Right atrium auricular region (tissue), 2 donors: Measurements from ENCODE around the gene SLC8A2. TPM values are rescaled to one million over a fixed set of nuclear protein-coding genes. Genes with fewer than 3 reads are reported as not detected.

Experiments used
- DNase-seq: peaks from one replicate; pipeline ENCODE4 v3.0.0-alpha.2; 2019; ENCODE audit warnings: low spot score
- H3K27ac ChIP-seq, 2 donors: fragments of 200-600 bp; sonication (generic); 1 replicate in 1 of 2; 2 replicates in 1 of 2; pipeline ENCODE4 v1.5.1; 2016 to 2019
- H3K27me3 ChIP-seq, 2 donors: fragments of 200-600 bp; sonication (generic); one replicate each; pipeline versions ENCODE4 v1.5.1 to v1.6.0; 2017 to 2019
- H3K36me3 ChIP-seq: fragments of 200-600 bp; sonication (generic); one replicate; pipeline ENCODE4 v1.5.1; 2016
- H3K4me1 ChIP-seq, 2 donors: fragments of 200-600 bp; sonication (generic); one replicate each; pipeline versions ENCODE4 v1.5.1 to v1.6.0; 2017 to 2019
- H3K4me3 ChIP-seq, 2 donors: fragments of 200-600 bp; sonication (generic); 1 replicate in 1 of 2; 2 replicates in 1 of 2; pipeline ENCODE4 v1.5.1; 2017 to 2019; ENCODE audit warnings: mild to moderate bottlenecking in 1 of 2, moderate library complexity in 1 of 2
- H3K9me3 ChIP-seq, 2 donors: fragments of 200-600 bp; sonication (generic); one replicate each; pipeline ENCODE4 v1.5.1; 2019
- total RNA-seq, 2 donors: library from RNA; depleted of rRNA; stranded (reverse); fragments of >200 nt; gene quantifications; one replicate each; pipeline ENCODE4 v1.1.0, GENCODE V29; 2016
- TF ChIP-seq, protein P1 (sequence below), 2 donors: fragments of 200-600 bp; sonication (generic); IDR thresholded peaks; one replicate each; pipeline ENCODE4 v1.5.1; 2019; ENCODE audit warnings: antibody characterized with exemption in 2 of 2

SLC8A2 gene
- total RNA-seq, 2 donors from 2014 or later, result 0.28 to 0.37 TPM

DNA sequence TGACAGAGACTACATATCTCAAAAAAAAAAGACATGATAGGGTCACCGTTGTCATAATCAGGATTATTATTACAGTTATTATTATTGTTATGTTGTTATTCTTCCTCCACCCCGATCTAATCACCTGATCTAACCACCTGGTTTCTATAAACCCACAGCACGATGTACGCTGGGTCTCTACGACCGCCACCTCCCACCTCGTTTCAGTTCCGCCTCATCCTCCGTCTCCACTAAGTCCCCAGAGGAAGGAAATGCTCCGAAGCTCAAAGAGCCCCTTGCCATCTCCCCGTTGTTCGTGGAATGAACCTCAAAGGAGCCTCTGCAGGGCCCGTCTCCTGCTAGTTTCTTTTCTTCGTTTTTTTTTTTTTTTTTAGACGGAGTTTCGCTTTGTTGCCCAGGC is 36.5 kb downstream of the SLC8A2 start:
- Histone ChIP-seq H3K9me3 (no peaks in the 10 kb centered on the region), H3K27ac (no peak overlapping the region), H3K36me3 (no peaks in the 10 kb centered on the region), H3K4me1 (peaks cover 0 to 3% of the 10 kb centered on the region in 2 donors), H3K27me3 (peaks cover 7 to 19% of the 10 kb centered on the region in 2 donors), H3K4me3 (no peak overlapping the region)
- TF ChIP-seq, protein P1, sequence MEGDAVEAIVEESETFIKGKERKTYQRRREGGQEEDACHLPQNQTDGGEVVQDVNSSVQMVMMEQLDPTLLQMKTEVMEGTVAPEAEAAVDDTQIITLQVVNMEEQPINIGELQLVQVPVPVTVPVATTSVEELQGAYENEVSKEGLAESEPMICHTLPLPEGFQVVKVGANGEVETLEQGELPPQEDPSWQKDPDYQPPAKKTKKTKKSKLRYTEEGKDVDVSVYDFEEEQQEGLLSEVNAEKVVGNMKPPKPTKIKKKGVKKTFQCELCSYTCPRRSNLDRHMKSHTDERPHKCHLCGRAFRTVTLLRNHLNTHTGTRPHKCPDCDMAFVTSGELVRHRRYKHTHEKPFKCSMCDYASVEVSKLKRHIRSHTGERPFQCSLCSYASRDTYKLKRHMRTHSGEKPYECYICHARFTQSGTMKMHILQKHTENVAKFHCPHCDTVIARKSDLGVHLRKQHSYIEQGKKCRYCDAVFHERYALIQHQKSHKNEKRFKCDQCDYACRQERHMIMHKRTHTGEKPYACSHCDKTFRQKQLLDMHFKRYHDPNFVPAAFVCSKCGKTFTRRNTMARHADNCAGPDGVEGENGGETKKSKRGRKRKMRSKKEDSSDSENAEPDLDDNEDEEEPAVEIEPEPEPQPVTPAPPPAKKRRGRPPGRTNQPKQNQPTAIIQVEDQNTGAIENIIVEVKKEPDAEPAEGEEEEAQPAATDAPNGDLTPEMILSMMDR (IDR thresholded peaks at IDR 0.05), result no peak
- no peak for DNase-seq

DNA sequence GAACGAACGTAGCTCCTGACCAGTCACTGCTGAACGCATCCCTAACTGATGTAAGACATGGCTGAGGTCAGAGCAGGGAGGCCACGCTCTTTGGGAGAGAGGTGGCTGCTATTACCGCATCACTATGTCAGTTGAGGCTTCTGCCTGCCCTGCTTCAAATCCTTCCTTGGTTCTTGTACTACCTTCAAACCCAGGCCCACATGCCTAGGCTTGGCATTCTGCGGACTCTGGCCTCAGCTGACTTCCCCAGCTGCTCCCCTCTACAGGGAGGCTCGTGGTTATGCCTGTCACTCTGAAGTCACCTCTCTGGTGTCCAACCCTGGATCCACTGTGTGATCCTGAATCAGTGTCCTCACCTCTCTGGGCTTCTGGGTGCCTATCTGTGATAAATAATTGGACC is 37.6 kb downstream of the SLC8A2 start:
- H3K27me3 ChIP-seq, result peaks cover 15 to 27% of the 10 kb centered on the region in 2 donors
- TF ChIP-seq, protein P1 (IDR thresholded peaks at IDR 0.05), result no peak
- H3K4me3 ChIP-seq, result no peak overlapping the region
- no peak overlapping the region for H3K27ac ChIP-seq
- DNase-seq, result no peak
- H3K4me1 ChIP-seq, result peaks cover 0 to 12% of the 10 kb centered on the region in 2 donors
- H3K36me3 ChIP-seq, result no peaks in the 10 kb centered on the region
- H3K9me3 ChIP-seq, result no peaks in the 10 kb centered on the region

DNA sequence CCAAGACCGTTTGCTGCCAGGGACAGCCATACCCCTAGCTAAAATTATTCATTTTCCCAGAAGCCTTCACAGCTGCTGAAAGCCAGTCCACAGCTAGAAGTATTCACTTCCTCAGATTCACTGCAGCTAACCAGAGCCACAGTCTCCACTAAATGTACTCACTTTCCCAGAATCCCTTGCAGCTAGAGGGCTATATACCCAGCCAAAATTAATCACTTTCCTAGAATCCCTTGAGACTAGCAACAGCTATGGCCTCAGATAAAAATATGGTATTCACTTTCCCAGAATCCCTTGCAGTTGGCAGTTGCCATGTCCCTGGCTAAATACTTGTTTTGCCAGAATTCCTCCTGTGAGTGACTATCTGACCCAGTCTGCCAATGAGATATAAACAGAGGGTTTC is 38.6 kb downstream of the SLC8A2 start:
- TF ChIP-seq, protein P1 (IDR thresholded peaks at IDR 0.05), result no peak
- H3K36me3 ChIP-seq, result no peaks in the 10 kb centered on the region
- peaks cover 0 to 22% of the 10 kb centered on the region in 2 donors for H3K4me1 ChIP-seq
- no peaks in the 10 kb centered on the region for H3K9me3 ChIP-seq
- peaks cover 16 to 27% of the 10 kb centered on the region in 2 donors for H3K27me3 ChIP-seq
- H3K4me3 ChIP-seq, result no peak overlapping the region
- no peak overlapping the region for H3K27ac ChIP-seq
- DNase-seq, result no peak

DNA sequence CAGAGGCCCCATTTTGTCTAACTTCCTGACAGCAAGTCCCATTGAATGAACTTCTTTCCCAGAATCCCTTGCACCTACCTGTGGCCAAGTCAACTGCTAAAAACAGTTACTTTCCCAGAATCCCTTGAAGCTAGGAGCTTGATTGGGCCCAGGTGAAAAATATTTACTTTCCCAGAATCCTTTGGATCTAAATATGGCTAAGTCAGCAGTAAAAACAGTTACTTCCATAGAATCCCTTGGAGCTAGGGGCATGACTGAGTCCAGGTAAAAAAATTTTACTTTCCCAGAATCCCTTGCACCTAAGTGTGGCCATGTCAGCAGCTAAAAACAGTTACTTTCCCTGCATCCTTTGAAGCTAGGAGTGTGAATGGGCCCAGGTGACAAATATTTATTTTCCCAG is 39.2 kb downstream of the SLC8A2 start:
- Histone ChIP-seq H3K4me1 (peaks cover 0 to 28% of the 10 kb centered on the region in 2 donors), H3K9me3 (no peaks in the 10 kb centered on the region), H3K27me3 (peaks cover 16 to 27% of the 10 kb centered on the region in 2 donors), H3K36me3 (no peaks in the 10 kb centered on the region), H3K27ac (no peak overlapping the region), H3K4me3 (no peak overlapping the region)
- TF ChIP-seq, protein P1 (IDR thresholded peaks at IDR 0.05), result no peak
- DNase-seq, result no peak

DNA sequence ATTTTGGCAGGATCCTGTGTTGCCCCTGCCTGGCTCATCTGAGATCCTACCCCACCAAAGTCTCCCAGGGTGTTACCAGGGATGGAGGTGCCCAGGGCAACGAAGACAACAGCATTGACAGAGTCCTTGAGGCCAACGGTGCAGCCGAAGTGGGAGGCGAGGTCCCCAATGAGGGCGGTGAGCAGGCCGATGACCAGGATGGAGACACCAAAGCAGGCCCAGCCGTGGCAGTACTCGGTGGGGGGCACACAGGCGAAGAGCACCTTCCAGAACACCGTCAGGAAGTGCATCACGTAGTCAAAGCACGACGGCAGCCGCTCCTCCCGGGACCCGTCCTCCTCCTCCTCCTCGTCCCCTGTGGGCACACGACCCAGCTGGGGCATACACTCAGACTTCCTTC is 39.6 kb downstream of the SLC8A2 start:
- no peak for DNase-seq
- Histone ChIP-seq H3K27me3 (peaks cover 16 to 27% of the 10 kb centered on the region in 2 donors), H3K36me3 (no peaks in the 10 kb centered on the region), H3K27ac (no peak overlapping the region), H3K4me1 (peaks cover 0 to 30% of the 10 kb centered on the region in 2 donors), H3K9me3 (no peaks in the 10 kb centered on the region), H3K4me3 (no peak overlapping the region)
- TF ChIP-seq, protein P1 (IDR thresholded peaks at IDR 0.05), result no peak
